ENCODE measurements around the gene MFSD2B.

The MFSD2B gene

DNA sequence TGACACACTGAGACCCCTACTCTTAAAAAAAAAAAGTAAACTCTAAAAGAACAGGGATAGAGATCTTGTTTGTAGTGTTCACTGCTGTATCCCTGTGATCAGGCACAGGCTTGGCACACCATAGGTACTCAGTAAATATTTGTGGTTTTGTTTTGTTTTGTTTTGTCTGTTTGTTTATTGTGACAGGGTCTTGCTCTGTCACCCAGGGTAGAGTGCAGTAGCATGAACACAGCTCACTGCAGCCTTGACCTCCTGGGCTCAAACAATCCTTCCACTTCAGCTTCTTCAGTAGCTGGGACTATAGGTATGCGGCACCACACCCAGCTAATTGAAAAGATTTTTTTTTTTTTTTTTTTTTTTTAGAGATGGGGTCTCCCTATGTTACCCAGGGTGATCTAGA is 43.1 kb downstream of the MFSD2B start:
- H3K36me3 ChIP-seq (ENCODE audit: insufficient read depth, low read length), result no peaks in the 10 kb centered on the region
- no peaks in the 10 kb centered on the region for H3K27me3 ChIP-seq (ENCODE audit: insufficient read depth, low read length)
- no peaks in the 10 kb centered on the region for H3K4me1 ChIP-seq (ENCODE audit: control insufficient read depth, insufficient read depth, low read length, unreplicated experiment)
- H3K27ac ChIP-seq (ENCODE audit: low read depth, low read length), result no peak overlapping the region
- H3K4me3 ChIP-seq (ENCODE audit: low read depth, low read length), result no peak overlapping the region
- no peaks in the 10 kb centered on the region for H3K79me2 ChIP-seq (ENCODE audit: control insufficient read depth, insufficient read depth, low read length, unreplicated experiment)
- H2AFZ ChIP-seq (ENCODE audit: low read length, unreplicated experiment), result no peak overlapping the region

- no peak overlapping the region for H3K4me3 ChIP-seq (ENCODE audit: low read depth, low read length)
- H3K27ac ChIP-seq (ENCODE audit: low read depth, low read length), result no peak overlapping the region
- H3K4me1 ChIP-seq (ENCODE audit: control insufficient read depth, insufficient read depth, low read length, unreplicated experiment), result peaks cover 6% of the 10 kb centered on the region
- H3K79me2 ChIP-seq (ENCODE audit: control insufficient read depth, insufficient read depth, low read length, unreplicated experiment), result no peaks in the 10 kb centered on the region
- no peak overlapping the region for H2AFZ ChIP-seq (ENCODE audit: low read length, unreplicated experiment)
- no peaks in the 10 kb centered on the region for H3K27me3 ChIP-seq (ENCODE audit: insufficient read depth, low read length)
- H3K36me3 ChIP-seq (ENCODE audit: insufficient read depth, low read length), result no peaks in the 10 kb centered on the region
These were observed 44.6 kb downstream of the MFSD2B start for GRCh38 chr2:24054366-24055010.

GRCh38 chr2:24055750-24056149 is 45.9 kb downstream of the MFSD2B start:
- no peak overlapping the region for H3K27ac ChIP-seq (ENCODE audit: low read depth, low read length)
- no peak overlapping the region for H2AFZ ChIP-seq (ENCODE audit: low read length, unreplicated experiment)
- H3K36me3 ChIP-seq (ENCODE audit: insufficient read depth, low read length), result no peaks in the 10 kb centered on the region
- no peak overlapping the region for H3K4me3 ChIP-seq (ENCODE audit: low read depth, low read length)
- no peaks in the 10 kb centered on the region for H3K79me2 ChIP-seq (ENCODE audit: control insufficient read depth, insufficient read depth, low read length, unreplicated experiment)
- H3K4me1 ChIP-seq (ENCODE audit: control insufficient read depth, insufficient read depth, low read length, unreplicated experiment), result peaks cover 6% of the 10 kb centered on the region
- no peaks in the 10 kb centered on the region for H3K27me3 ChIP-seq (ENCODE audit: insufficient read depth, low read length)

GRCh38 chr2:24058564-24059271 is 48.8 kb downstream of the MFSD2B start:
- Histone ChIP-seq H3K79me2 (ENCODE audit: control insufficient read depth, insufficient read depth, low read length, unreplicated experiment) (no peaks in the 10 kb centered on the region), H3K27ac (ENCODE audit: low read depth, low read length) (no peak overlapping the region), H3K27me3 (ENCODE audit: insufficient read depth, low read length) (no peaks in the 10 kb centered on the region), H3K4me1 (ENCODE audit: control insufficient read depth, insufficient read depth, low read length, unreplicated experiment) (peaks cover 6% of the 10 kb centered on the region), H3K4me3 (ENCODE audit: low read depth, low read length) (no peak overlapping the region), H2AFZ (ENCODE audit: low read length, unreplicated experiment) (no peak overlapping the region), H3K36me3 (ENCODE audit: insufficient read depth, low read length) (no peaks in the 10 kb centered on the region)

GRCh38 chr2:24065341-24065740 is 55.5 kb downstream of the MFSD2B start:
- Histone ChIP-seq H3K4me3 (ENCODE audit: low read depth, low read length) (no peak overlapping the region), H3K79me2 (ENCODE audit: control insufficient read depth, insufficient read depth, low read length, unreplicated experiment) (peaks cover 1% of the 10 kb centered on the region), H3K36me3 (ENCODE audit: insufficient read depth, low read length) (peaks cover 20% of the 10 kb centered on the region), H2AFZ (ENCODE audit: low read length, unreplicated experiment) (no peak overlapping the region), H3K27me3 (ENCODE audit: insufficient read depth, low read length) (no peaks in the 10 kb centered on the region), H3K4me1 (ENCODE audit: control insufficient read depth, insufficient read depth, low read length, unreplicated experiment) (no peaks in the 10 kb centered on the region), H3K27ac (ENCODE audit: low read depth, low read length) (no peak overlapping the region)

DNA sequence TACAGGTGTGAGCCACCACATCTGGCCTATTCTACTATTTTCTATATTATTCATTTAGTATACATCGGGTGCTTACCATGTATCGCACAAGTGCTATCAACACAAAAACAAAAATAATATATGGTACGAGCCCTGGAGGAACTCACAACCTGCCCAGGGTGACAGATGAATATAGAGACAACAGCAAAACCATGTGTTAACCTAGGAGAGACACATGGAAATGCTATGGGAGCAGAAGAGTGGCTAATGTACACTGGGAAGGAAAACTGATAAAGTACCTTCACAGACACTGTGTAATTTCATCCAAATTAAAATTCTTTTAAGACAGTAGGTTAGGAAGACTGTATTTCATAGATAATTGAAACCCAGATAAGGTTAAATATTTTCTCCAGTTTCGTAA is 62.4 kb downstream of the MFSD2B start:
- no peak overlapping the region for H2AFZ ChIP-seq (ENCODE audit: low read length, unreplicated experiment)
- no peak overlapping the region for H3K4me3 ChIP-seq (ENCODE audit: low read depth, low read length)
- H3K4me1 ChIP-seq (ENCODE audit: control insufficient read depth, insufficient read depth, low read length, unreplicated experiment), result peaks cover 10% of the 10 kb centered on the region
- peaks cover 44% of the 10 kb centered on the region for H3K79me2 ChIP-seq (ENCODE audit: control insufficient read depth, insufficient read depth, low read length, unreplicated experiment)
- H3K36me3 ChIP-seq (ENCODE audit: insufficient read depth, low read length), result peaks cover 38% of the 10 kb centered on the region
- H3K27me3 ChIP-seq (ENCODE audit: insufficient read depth, low read length), result no peaks in the 10 kb centered on the region
- no peak overlapping the region for H3K27ac ChIP-seq (ENCODE audit: low read depth, low read length)

DNA sequence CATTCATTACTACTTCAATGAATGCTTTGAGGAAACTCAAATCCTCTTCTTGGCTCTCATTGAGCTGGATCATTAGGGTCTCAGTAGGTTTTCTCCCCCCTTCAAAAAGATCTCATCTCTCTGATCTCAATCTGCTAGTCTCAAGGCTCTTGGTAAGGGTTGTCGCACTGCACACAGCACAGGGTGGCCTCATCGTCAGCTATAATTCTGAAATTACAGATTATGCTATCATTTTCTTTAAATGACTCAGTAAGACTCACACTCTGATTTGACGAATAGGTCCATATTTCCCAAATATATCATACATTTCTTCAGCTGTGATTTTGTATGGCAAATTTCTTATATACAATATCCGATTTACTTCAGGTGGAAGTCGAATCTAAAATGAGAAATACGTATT is 63.9 kb downstream of the MFSD2B start:
- peaks cover 16% of the 10 kb centered on the region for H3K4me1 ChIP-seq (ENCODE audit: control insufficient read depth, insufficient read depth, low read length, unreplicated experiment)
- H3K27ac ChIP-seq (ENCODE audit: low read depth, low read length), result no peak overlapping the region
- no peak overlapping the region for H3K4me3 ChIP-seq (ENCODE audit: low read depth, low read length)
- peaks cover 29% of the 10 kb centered on the region for H3K36me3 ChIP-seq (ENCODE audit: insufficient read depth, low read length)
- no peaks in the 10 kb centered on the region for H3K27me3 ChIP-seq (ENCODE audit: insufficient read depth, low read length)
- no peak overlapping the region for H2AFZ ChIP-seq (ENCODE audit: low read length, unreplicated experiment)
- H3K79me2 ChIP-seq (ENCODE audit: control insufficient read depth, insufficient read depth, low read length, unreplicated experiment), result peaks cover 44% of the 10 kb centered on the region

DNA sequence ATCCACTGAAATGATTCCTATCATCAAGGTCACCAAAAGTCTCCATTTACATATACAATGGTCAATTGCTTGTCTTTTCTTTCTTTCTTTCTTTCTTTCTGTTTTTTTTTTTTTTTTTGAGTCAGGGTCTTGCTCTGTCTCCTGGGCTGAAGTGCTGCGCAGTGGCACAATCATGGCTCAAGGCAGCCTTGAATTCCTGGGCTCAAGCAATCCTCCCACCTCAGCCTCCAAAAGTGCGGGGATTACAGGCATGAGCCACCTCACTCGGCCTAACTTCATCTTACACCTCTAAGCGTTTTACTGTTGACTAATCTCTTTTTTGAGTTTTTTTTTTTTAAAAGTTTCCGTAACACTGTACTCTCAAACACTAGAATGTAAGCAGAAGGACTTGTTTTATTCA is 65.4 kb downstream of the MFSD2B start:
- H2AFZ ChIP-seq (ENCODE audit: low read length, unreplicated experiment), result no peak overlapping the region
- peaks cover 44% of the 10 kb centered on the region for H3K79me2 ChIP-seq (ENCODE audit: control insufficient read depth, insufficient read depth, low read length, unreplicated experiment)
- peaks cover 22% of the 10 kb centered on the region for H3K36me3 ChIP-seq (ENCODE audit: insufficient read depth, low read length)
- peak overlapping the region; percentile 62; the same call in 1 of the 2 replicates for H3K27ac ChIP-seq (ENCODE audit: low read depth, low read length)
- H3K4me1 ChIP-seq (ENCODE audit: control insufficient read depth, insufficient read depth, low read length, unreplicated experiment), result peaks cover 16% of the 10 kb centered on the region
- H3K27me3 ChIP-seq (ENCODE audit: insufficient read depth, low read length), result no peaks in the 10 kb centered on the region
- peak overlapping the region; percentile 84 for H3K4me3 ChIP-seq (ENCODE audit: low read depth, low read length)

Data from ACC112 (cell line).